Gastroesophageal sphincter (tissue), 3 donors: ENCODE measurements around the gene IGFBP7.

Source experiments
- CTCF ChIP-seq, 4 experiments: fragments of 200-600 bp in 2 of 4; fragments of 450-650 bp in 2 of 4; sonication (generic) in 1 of 4; IDR thresholded peaks; one replicate each; pipeline ENCODE4 v1.5.1; 2017 to 2019; ENCODE audit warnings: antibody characterized with exemption in 4 of 4, mild to moderate bottlenecking in 2 of 4, moderate library complexity in 2 of 4
- EP300 ChIP-seq: sonication (generic); formaldehyde crosslinking; IDR thresholded peaks from one replicate; pipeline ENCODE4 v1.6.1; 2017; ENCODE audit warnings: antibody characterized with exemption, mild to moderate bottlenecking
- POLR2A ChIP-seq, 2 donors: fragments of 450-650 bp; IDR thresholded peaks; one replicate each; pipeline ENCODE4 v1.6.1; 2017; ENCODE audit warnings: antibody characterized with exemption in 2 of 2, mild to moderate bottlenecking in 2 of 2, moderate library complexity in 1 of 2

- TF ChIP-seq CTCF (IDR thresholded peaks at IDR 0.05) (peak in 1 of 4 experiments; percentile 35), POLR2A (IDR thresholded peaks at IDR 0.05) (no peak), EP300 (no peak)
Observed at GRCh38 chr4:57119054-57119651, 9.0 kb upstream of the IGFBP7 start.
